ENCODE measurements around the gene MAPKAPK2.

- no peak for TF ChIP-seq CTCF (IDR thresholded peaks at IDR 0.05; ENCODE audit: poor library complexity, severe bottlenecking)
- TF ChIP-seq POLR2AphosphoS5 (IDR thresholded peaks at IDR 0.05) = no peak
- TF ChIP-seq SMC3 (conservative IDR thresholded peaks at IDR 0.05; ENCODE audit: poor library complexity) = no peak
- no peak for TF ChIP-seq RAD21 (conservative IDR thresholded peaks at IDR 0.05)
Observed at GRCh38 chr1:206636671-206637070, 48.0 kb upstream of the MAPKAPK2 start.
